Nucleus accumbens (tissue), 56 donors: Measurements from ENCODE around the gene TMTC2.
A peak's percentile ranks its signal among the peaks of the same experiment; 100 is the strongest.

Experiments
- DNase-seq, 56 donors: peaks; one replicate each; lab custom pipeline; 2025; lab: John Stamatoyannopoulos, UW

Gene TMTC2

DNA sequence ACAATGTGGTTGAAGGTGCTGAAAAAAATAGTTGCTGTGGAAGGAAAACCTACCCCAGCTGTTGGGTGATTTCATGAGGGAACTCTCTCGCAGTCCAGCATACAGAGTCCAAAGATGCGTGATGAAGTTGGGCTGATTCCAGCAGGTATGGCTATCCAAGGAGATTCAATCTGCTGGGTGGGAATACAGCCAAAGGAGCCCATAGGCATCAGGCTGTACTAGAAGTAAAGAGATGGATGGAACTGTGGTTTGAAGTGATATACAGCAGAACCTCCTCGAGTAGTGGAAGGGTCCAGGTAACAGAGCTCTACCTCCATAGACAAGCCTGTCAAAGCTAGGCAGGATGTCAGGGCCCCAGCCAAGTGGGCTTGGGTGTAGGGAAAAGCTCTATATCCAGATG is 11.5 kb upstream of the TMTC2 start:
- DNase-seq, result no peak

DNA sequence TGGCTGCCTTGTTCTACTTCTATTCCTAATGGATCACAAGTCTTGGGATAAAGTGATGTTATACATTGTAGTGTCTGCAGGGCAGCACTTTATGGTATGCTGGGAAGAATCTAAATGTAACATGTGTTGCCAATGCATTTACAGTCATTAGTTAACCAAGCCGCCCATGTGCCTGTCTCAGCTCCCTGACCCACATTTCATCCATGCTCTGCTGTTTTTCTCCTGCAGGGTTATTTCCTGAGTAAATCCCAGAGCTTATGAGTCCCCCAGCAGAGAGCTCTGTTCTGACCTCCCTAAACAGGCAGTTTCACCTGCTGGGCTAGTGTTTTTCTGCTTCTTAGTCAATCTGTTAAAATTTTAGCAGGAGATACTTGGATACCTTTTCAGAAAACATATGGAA is 4.4 kb upstream of the TMTC2 start:
- DNase-seq, result no peak

DNA sequence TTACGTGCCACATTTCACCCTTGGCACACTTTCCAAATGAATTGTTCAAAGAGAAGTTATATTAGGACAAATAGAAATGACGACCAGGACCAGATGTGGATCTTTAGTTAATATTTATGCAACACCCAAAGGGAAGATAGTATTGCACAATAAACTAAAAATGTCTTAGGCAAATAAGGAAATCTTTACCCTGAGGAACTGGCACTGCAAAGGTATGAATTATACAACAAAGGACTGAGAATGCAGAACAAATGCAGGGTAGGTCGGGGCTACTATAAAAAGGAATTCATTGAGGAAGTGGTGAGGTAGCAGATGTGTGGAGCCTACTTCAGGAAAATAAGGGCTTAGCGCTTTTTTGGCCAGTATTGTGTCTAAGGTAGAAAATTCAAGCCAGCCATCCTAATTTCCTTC is 3.9 kb upstream of the TMTC2 start:
- DNase-seq, result no peak

DNA sequence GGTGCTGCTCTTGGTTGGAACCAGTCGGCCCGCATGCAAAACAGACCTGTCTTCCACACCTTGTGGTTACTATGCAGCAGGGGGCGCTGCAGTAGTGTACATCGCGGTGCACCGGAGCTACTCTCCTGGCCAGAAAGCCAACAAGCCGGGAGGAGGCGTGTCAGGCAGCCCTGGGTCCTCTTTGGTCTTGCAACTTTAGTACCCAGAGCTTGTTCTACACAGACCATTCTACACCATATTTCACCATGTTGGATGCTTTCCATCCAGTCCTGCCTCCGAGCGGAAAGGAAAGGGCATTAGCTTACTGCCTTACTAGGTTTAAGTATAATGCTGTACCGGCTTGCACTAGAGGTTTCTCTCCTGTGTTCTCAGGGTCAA is 927 bp upstream of the TMTC2 start:
- peak; percentile 22 to 98 (median 88) for DNase-seq

DNA sequence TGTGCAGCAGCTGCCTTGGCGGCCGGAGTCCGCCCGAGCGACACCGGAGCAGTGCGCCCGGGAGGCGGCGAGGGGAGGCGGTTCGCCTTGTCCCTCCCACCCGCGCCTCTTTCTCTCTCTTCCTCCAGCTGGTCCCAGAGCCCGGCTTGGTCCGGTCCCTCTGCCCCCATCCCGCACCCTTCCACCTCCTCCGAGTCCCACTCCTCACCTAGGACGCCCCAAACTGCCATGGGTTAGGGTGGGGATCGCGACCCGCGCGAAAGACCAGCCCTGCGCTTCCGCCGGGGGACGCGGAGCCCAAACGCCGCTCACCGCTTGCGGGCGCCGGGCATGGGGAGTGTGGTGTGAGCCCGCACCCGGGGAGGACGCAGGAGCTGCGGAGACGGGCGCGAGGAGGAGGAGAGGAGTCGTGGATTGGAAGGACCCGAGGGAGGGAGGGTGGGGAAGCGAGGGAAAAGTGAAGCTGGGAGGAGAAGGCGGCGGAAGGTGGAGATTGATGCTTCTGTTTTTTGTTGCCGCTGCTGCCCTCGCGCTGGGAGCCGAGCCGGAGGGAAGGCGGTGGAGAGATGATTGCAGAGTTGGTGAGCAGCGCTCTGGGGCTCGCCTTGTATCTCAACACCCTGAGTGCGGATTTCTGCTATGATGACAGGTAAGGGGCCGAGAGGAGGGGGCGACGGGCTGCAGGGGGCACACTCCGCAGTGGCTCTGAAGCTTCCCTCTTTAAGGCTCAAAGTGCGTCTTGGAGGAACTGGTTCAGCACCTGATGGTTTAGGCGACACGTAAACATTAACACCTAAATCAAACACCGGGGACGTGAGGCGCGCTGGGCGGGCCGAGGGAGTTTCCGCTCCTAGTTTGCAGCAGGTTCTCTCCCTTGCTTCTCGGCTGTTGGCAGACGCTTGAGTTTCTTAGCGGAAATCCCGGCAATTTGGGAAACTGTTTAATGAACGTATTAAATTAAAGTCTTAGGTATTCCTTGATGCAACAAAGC is 610 bp downstream of the TMTC2 start:
- DNase-seq, result peak in 40 of 56 donors; percentile 19 to 76 (median 58)

DNA sequence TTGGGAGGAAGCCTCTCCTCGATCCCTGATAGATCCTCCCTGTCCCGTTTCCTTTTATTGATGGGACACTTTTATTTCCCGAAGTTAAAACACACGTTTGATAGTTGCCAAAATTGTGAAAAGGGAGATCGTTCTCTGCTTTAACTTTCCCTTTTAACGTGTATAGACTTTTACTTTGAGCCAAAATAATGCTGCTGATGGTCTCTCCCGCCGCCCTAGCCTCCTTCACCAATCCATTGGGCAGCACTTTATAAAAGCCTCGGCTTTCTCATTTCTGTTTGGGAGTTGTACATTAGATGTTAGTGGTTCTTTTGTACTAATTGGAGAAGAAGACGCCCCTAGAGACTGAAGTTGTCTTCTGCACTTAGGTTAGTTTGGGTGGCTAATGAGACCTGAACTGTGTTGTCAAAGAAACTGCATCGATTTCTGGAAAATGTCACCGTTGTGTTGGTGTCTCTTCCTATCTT is 1.4 kb downstream of the TMTC2 start:
- DNase-seq, result no peak

DNA sequence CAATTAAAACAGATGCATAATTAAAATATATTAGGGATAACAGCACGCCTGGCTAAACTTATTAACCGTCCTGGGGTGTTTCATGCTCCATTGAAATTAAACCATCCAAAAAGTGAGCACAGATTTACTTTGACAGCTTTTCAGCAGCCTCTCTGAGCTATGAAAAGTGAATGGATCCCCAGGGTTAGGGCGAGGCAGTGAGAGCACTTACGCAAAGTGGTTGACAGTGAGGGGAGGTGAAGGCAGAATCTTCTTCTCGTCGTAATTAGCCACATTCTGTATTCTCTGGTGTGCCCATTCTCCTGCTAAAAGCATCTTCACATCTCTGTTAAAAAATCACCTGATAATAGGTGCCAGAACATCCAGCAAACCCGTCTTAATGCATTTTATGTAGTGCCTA is 1.9 kb downstream of the TMTC2 start:
- peak in 2 of 56 donors; percentile 11 to 18 for DNase-seq

DNA sequence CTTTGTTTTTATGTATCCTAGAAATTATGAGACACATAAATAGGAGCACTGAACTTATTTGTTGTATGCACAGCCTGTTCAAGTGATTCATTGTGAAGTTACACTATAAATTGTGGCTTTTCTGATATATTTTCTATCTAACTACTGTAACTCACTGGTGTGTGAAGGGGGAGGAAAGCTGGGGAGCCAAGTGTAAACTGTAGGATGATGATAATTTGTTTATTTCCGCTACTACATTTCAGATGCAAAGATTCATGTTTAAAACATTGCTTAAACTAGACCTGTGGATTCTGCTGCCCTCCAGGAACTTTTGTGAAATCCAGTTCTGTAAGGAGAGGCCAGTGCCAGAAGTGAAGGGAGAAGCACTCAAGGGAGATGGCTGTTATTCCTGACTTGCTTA is 3.3 kb downstream of the TMTC2 start:
- peak in 1 of 56 donors; percentile 21 for DNase-seq

DNA sequence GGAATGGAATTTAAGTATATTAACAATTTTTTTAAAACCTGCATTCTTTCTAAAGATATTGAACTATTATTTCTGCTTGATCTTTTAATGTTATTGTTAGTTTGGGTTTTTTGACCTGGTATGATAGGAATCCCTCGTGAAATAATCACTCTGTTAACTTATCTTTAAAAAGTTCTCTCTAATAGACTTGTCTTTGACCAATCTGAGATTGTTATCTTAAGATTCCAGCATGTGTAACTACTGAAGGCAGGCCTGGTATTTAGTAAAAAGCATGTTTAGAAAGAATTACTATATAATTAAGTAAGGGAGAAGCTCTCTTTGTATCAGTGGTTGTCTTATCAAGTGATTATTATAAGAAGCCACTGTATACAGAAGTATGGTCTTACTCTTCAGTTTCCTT is 4.8 kb downstream of the TMTC2 start:
- no peak for DNase-seq

DNA sequence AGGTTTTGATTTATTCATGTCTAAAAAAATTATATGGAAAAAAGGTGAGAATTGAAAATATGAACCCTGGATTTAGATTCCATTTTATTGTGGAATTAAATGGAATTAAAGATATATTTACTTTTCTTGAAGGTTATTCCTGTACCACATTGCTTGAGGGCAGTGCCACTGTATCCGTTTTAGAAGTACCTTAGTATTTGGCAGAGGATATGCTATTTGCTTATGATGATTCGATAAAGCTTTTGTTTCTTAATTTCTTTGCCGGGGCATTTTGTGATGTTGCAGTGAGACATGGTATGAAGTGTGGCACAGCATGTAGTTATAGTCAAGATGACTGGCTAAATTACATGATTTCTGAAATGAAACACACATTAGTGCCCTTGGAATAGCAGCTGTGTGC is 7.6 kb downstream of the TMTC2 start:
- no peak for DNase-seq

DNA sequence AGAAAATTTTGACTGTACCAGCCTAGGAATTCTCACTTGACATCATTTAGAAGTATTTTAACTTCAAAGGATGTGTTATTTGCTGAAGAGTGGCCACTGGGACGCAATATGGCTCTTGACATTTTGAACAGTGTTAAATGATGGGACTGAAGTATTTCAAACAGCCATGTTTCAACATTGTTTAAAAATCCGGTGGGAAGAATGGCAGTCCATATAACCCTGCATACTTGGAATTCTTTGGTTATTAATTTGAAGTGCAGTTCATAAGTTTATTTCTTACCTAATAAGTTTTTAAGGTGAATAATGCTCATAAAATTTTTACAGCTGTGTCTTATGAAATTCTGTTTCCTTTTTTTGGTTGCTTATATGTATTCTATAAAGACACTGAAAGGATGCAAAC is 8.3 kb downstream of the TMTC2 start:
- no peak for DNase-seq

DNA sequence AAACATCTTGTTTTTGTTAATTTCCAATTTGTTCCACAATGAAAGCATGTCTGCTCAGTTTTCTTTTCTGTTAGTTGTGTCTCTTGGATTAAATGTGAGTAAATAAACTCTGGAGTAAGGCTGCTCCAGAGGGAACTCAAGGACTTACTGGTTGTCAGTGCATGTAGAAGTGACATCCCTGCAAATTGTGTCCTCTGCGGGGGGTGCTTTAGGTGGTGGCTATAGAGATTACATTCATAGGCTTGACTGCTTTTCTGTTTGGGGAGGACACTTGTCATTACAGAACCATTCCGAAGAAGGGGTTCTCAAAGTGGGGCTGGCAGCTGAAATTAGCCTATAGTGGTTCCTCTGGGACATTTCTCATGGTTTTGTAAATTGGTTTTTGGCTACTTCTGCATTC is 8.8 kb downstream of the TMTC2 start:
- DNase-seq, result no peak

DNA sequence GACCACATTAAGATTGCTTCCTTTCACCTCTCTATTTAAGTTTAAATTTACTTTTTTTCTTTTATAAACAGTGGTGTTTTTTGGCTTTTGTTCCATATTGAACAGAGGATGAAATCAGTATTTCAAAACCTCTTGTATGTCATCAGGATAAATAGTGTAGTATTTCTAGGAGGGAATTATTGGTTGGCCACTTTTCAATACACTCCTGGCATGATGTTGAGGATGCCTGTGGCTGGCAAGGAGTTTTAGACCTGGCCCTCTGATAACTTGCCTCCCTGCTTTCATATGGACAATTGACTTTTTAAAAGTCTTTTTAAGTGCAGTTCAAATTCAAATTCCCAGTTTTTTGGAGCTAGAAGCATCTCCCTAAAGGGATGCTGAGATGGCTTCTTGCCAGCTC is 9.8 kb downstream of the TMTC2 start:
- no peak for DNase-seq

DNA sequence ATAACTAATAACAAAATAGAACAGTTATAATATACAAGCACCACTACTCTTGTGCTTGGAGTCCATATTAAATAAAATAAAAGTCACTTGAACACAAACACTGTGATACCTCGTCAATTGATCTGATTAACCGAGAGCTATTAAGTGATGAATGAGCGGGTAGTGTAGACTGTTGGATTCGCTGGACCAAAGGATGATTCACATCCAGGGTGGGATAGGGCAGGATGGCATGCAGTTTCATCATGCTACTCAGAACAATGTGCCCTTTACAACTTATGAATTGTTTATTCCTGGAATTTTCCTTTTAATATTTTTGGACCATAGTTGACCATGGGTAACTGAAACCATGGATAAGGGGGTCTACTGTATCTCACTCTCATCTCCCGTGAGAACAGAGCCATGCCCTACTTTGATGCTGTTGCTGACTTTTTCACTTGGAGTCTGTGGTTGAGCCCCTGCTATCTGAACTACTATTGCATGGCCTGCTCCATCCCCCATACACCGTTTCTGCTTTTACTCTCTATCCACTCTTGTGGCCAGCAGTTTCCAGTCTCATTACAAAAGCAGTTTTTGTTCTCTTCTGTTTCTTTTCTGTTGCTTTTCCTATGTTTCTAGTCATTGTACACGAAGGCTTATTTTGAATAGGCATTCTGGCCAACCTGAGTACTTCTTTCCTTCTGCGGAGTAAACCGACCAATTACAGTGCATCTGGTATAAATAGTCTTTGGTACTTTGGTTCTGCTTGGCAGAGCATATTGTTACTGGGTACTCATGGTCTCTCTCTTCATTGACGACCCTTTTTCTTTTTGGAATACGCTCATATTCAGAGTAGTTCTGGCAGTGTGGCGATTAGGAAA is 12.2 kb downstream of the TMTC2 start:
- DNase-seq, result peak in 9 of 56 donors; percentile 3 to 59 (median 11)

DNA sequence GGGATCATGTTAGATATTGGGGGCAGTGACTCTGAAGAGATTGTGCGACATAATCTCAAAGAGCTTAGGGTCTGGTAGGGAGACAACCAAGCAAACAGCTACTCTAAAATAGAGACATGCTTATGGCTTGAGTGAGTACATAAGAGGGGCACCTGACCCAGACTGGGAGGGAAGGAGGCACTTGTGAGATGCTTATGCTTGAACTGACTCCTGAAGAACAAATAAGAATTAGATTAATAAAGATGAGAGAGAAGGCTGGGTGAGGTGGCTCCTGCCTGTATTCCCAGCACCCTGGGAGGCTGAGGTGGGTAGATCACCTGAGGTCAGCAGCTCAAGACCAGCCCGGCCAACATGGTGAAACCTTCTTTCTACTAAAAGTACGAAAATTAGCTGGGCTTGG is 19.1 kb downstream of the TMTC2 start:
- no peak for DNase-seq

DNA sequence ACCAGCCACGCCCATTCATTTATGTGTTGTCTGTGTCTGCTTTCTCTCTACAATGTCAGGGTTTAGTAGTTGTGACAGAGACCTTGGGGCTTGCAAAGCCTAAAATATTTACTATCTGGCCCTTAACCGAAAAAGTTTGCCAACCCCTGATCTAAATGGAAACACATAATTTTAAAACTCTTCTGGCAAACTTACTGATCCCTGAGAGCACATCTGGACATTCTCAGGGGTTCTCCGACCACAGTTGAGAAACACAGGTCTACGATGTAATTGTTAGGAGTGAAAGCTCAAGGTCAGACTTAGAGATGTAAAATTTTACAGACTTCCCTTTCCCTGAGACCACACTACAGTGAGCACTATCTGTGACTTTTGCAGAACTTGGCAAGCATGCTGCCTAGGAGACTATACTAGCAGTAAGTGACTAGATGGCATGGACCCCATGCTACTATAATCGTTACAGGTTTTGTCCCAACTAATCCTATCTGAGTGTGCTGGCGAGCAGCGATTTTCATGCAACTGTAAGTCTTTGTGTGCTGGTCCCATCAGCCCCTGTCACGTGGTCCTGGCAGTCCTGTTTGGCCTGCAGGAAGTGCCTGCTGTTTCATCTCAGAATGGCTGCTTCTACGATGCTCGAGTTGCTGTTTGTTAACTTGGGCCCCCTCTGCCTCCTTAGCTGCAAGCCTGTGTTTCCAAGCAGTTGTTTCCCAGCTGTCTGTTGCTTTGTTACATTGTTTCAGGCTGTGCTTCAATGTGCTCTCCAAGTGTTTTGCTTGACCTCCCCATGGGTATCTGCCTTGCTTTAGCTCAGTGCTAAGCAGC is 21.6 kb downstream of the TMTC2 start:
- DNase-seq, result peak in 53 of 56 donors; percentile 1 to 86 (median 61)

DNA sequence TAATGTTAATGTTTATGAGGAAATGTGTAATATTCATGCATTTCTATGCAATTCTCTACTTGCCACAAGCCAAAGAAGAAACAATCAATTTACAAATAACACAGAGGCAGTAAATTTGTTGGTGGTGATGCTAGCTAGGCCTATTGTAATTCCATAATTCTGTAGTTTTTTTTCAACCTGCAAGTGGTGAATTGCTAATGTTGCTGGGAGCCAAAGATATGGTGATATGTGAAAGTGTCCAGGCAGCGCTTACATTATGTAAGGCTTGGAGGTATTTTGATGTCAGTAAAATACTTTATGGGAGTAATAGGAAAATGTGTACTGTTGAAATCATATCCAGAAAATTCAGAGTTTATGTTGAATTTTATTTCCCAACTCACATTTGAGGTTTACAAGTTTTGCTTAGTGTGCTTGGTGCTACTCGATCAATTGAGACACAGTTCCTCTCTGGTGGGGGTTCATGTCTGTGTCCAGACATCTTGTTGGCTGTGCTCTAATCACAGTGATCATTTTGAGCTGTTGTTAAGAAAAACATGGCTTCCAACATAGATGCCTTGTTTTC is 23.2 kb downstream of the TMTC2 start:
- no peak for DNase-seq

DNA sequence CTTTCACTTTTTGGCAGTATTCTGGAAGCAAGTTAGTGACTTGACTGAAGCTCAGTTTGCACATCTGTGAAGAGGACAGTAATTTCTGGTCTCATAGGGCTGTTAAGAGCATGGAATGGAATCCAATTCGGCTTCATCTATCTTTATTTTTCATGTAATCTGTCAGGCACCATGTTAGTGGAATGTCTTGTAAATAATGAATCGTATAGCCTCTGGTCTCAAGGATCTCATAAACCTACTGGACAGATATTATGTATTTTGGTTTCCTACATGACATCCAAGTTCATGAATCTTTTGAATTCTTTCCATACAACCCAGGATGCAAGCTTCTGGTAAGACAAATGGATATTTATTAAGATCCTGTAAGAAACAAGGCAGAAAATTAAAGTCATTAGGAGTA is 24.0 kb downstream of the TMTC2 start:
- no peak for DNase-seq

DNA sequence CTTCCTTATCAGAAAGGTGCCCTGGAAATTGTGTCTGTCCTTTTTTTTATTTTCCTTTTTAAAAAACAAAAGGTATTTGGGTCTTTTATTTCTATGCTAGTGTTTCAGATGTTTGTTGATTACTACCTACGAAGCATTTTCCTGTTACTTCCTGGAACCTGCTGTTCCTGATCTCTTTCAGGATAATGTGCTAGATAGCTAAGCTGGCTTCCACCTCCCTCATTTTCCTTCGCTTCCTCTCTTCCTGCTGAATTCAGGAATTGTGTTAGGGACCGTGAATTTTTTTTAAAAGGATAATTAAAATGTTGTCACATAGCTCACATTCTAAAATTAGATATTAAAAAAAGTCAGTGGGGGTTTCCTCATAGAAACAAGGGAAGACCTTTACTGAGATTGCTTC is 27.7 kb downstream of the TMTC2 start:
- DNase-seq, result no peak

DNA sequence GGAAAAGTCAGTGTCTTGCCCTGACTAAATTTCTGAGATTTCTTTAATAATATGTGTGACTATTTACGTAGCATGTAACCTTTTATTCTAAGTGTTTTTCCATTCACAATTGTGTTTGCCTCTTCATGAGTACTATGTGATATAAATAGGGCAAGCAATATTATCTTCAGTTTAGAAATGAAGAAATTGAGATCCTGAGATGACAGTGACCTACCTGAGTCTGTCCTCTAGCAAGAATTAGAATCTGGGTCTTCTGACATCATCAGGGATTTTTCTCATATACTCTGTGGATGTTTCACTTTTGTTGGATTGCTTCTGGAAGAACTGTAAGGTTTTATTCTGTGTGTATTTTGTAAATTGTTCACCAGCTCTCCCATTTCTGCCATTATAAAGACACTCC is 35.0 kb downstream of the TMTC2 start:
- DNase-seq, result no peak
